H1 (cell line): ENCODE measurements around the gene NFIX. TPM values are rescaled to one million over a fixed set of nuclear protein-coding genes. Genes with fewer than 3 reads are reported as not detected.

Source experiments
- CTCF ChIA-PET: fragments of 300-600 bp; sonication (Branson Sonifier 250); formaldehyde crosslinking; loops from one replicate; lab custom pipeline; 2021; ENCODE audit not compliant: partially characterized antibody; lab: Charles Lee
- POLR2A ChIA-PET: fragments of 300-600 bp; sonication (Branson Sonifier 250); formaldehyde crosslinking; loops from one replicate; lab custom pipeline; 2021; ENCODE audit warnings: inconsistent platforms; ENCODE audit not compliant: partially characterized antibody; lab: Charles Lee
- DNase-seq, 2 experiments: peaks; one replicate each; pipeline versions ENCODE4 v3.0.0 to v3.0.0-alpha.2; 2010 to 2022; ENCODE audit warnings: low spot score in 2 of 2, low read depth in 1 of 2, mixed read lengths in 1 of 2
- FAIRE-seq: peaks from 2 replicates; lab custom pipeline; 2011; peaks lifted over from hg19 to GRCh38; lab: Jason Lieb, UNC
- H2AFZ ChIP-seq: 2 replicates; pipeline ENCODE4 v1.8.1; 2012; ENCODE audit warnings: low read length, inconsistent platforms
- H2AK5ac ChIP-seq: 2 replicates; pipeline ENCODE4 v1.6.1; 2013; ENCODE audit warnings: low read depth, low read length
- H2BK120ac ChIP-seq: replicated peaks from 2 replicates; pipeline ENCODE3; 2013; ENCODE audit warnings: low read depth, low read length, inconsistent platforms
- H2BK12ac ChIP-seq: 2 replicates; pipeline ENCODE4 v1.6.1; 2013; ENCODE audit warnings: low read depth, low read length
- H2BK15ac ChIP-seq: 2 replicates; pipeline ENCODE4 v1.6.1; 2013; ENCODE audit warnings: low read length
- H2BK20ac ChIP-seq: 2 replicates; pipeline ENCODE4 v1.6.1; 2013; ENCODE audit warnings: low read length
- H2BK5ac ChIP-seq: 2 replicates; pipeline ENCODE4 v1.6.1; 2013; ENCODE audit warnings: low read depth, low read length
- H3K14ac ChIP-seq: 2 replicates; pipeline ENCODE4 v1.6.1; 2013; ENCODE audit warnings: inconsistent platforms; ENCODE audit not compliant: insufficient read length
- H3K18ac ChIP-seq: 2 replicates; pipeline ENCODE4 v1.6.1; 2013; ENCODE audit warnings: low read length; ENCODE audit errors: extremely low read depth
- H3K23ac ChIP-seq: 2 replicates; pipeline ENCODE4 v1.6.1; 2013; ENCODE audit warnings: inconsistent platforms; ENCODE audit not compliant: insufficient read length
- H3K23me2 ChIP-seq: 2 replicates; pipeline ENCODE4 v1.6.1; 2013; ENCODE audit warnings: low read depth, low read length
- H3K27ac ChIP-seq: 2 replicates; pipeline ENCODE4 v1.6.1; 2011; ENCODE audit warnings: low read depth, low read length, inconsistent platforms
- H3K27me3 ChIP-seq, 4 experiments: replicated peaks in 1 of 4; 1 replicate in 1 of 4; 2 replicates in 3 of 4; pipeline versions ENCODE4 v1.6.1 to v1.8.1; 2011 to 2013; ENCODE audit warnings: low read length in 3 of 4, mild to moderate bottlenecking in 3 of 4, inconsistent platforms in 2 of 4, mixed read lengths in 2 of 4, moderate library complexity in 1 of 4; ENCODE audit not compliant: control insufficient read depth in 3 of 4, insufficient read depth in 3 of 4; ENCODE audit errors: extremely low read depth in 1 of 4
- H3K36me3 ChIP-seq, 4 experiments: 2 replicates each; pipeline versions ENCODE4 v1.6.1 to v1.8.1; 2011 to 2013; ENCODE audit warnings: mild to moderate bottlenecking in 4 of 4, low read length in 3 of 4, moderate library complexity in 2 of 4, control low read depth in 1 of 4, inconsistent platforms in 1 of 4; ENCODE audit not compliant: insufficient read depth in 4 of 4, control insufficient read depth in 2 of 4
- H3K4ac ChIP-seq: replicated peaks from 2 replicates; pipeline ENCODE3; 2013; ENCODE audit warnings: low read length, low read depth, mixed read lengths, inconsistent platforms; ENCODE audit not compliant: insufficient read length
- H3K4me1 ChIP-seq, 4 experiments: replicated peaks in 1 of 4; 1 replicate in 1 of 4; 2 replicates in 3 of 4; pipeline versions ENCODE4 v1.6.1 to v1.8.1; 2011 to 2013; ENCODE audit warnings: low read length in 3 of 4, inconsistent platforms in 2 of 4, mixed read lengths in 1 of 4; ENCODE audit not compliant: insufficient read depth in 4 of 4, control insufficient read depth in 3 of 4
- H3K4me2 ChIP-seq, 2 experiments: 2 replicates each; pipeline versions ENCODE4 v1.6.1 to v1.8.1; 2011 to 2013; ENCODE audit warnings: low read depth in 2 of 2, low read length in 2 of 2, control low read depth in 1 of 2, inconsistent platforms in 1 of 2, mild to moderate bottlenecking in 1 of 2; ENCODE audit not compliant: insufficient read depth in 1 of 2
- H3K4me3 ChIP-seq, 4 experiments: fragments of 200-600, 300-600 bp in 1 of 4; sonication (generic), shearing (Covaris generic), sonication (Bioruptor Twin) in 1 of 4; 2 replicates each; pipeline versions ENCODE4 v1.5.1 to v1.8.1; 2011 to 2016; ENCODE audit warnings: low read length in 4 of 4, low read depth in 3 of 4, control low read depth in 2 of 4, inconsistent platforms in 2 of 4, mild to moderate bottlenecking in 2 of 4, mixed read lengths in 1 of 4, moderate library complexity in 1 of 4; ENCODE audit not compliant: insufficient read depth in 2 of 4; ENCODE audit errors: extremely low read depth in 1 of 4
- H3K56ac ChIP-seq: replicated peaks from 2 replicates; pipeline ENCODE3; 2013; ENCODE audit warnings: low read depth, mild to moderate bottlenecking, mixed read lengths, low read length, inconsistent platforms; ENCODE audit not compliant: insufficient read length
- H3K79me1 ChIP-seq: 2 replicates; pipeline ENCODE4 v1.6.1; 2013; ENCODE audit warnings: low read depth, low read length, control low read depth
- H3K79me2 ChIP-seq, 2 experiments: 2 replicates each; pipeline versions ENCODE4 v1.6.1 to v1.8.1; 2012 to 2013; ENCODE audit warnings: low read length in 2 of 2, mild to moderate bottlenecking in 2 of 2, inconsistent platforms in 1 of 2; ENCODE audit not compliant: insufficient read depth in 2 of 2, control insufficient read depth in 1 of 2
- H3K9ac ChIP-seq, 4 experiments: replicated peaks in 1 of 4; 1 replicate in 1 of 4; 2 replicates in 3 of 4; pipeline versions ENCODE4 v1.6.1 to v1.8.1; 2011 to 2013; ENCODE audit warnings: low read depth in 3 of 4, low read length in 3 of 4, control low read depth in 2 of 4, mild to moderate bottlenecking in 2 of 4, moderate library complexity in 2 of 4, inconsistent platforms in 1 of 4; ENCODE audit errors: extremely low read depth in 1 of 4
- H3K9me3 ChIP-seq, 2 experiments: 2 replicates each; pipeline versions ENCODE4 v1.6.1 to v1.8.1; 2012 to 2013; ENCODE audit warnings: mild to moderate bottlenecking in 2 of 2, moderate library complexity in 2 of 2, control low read depth in 1 of 2, inconsistent platforms in 1 of 2, low read depth in 1 of 2, low read length in 1 of 2, mixed read lengths in 1 of 2; ENCODE audit not compliant: insufficient read depth in 2 of 2
- H4K20me1 ChIP-seq, 2 experiments: replicated peaks in 1 of 2; 2 replicates each; pipeline versions ENCODE3 to v1.8.1; 2011 to 2013; ENCODE audit warnings: inconsistent platforms in 2 of 2, low read length in 2 of 2, mild to moderate bottlenecking in 1 of 2; ENCODE audit not compliant: insufficient read depth in 2 of 2, control insufficient read depth in 1 of 2
- H4K5ac ChIP-seq: 2 replicates; pipeline ENCODE4 v1.6.1; 2013; ENCODE audit warnings: low read length, low read depth, mixed read lengths, inconsistent platforms; ENCODE audit not compliant: insufficient read length
- H4K8ac ChIP-seq: 2 replicates; pipeline ENCODE4 v1.8.0; 2013; ENCODE audit warnings: mild to moderate bottlenecking, moderate library complexity, low read length, inconsistent platforms; ENCODE audit not compliant: insufficient read depth; ENCODE audit errors: extremely low read depth
- H4K91ac ChIP-seq: replicated peaks from 2 replicates; pipeline ENCODE3; 2013; ENCODE audit warnings: low read length, mixed read lengths, inconsistent platforms; ENCODE audit not compliant: insufficient read length
- CBX8 ChIP-seq: fragments of 300-800, 300-1000 bp; sonication (generic); IDR thresholded peaks from 2 replicates; pipeline ENCODE4 v1.7.1; 2016; ENCODE audit warnings: low read depth, low read length, borderline replicate concordance
- EGR1 ChIP-seq: IDR thresholded peaks from 2 replicates; pipeline ENCODE4 v1.6.1; 2011; ENCODE audit warnings: low read depth, low read length, borderline replicate concordance
- TAF1 ChIP-seq: IDR thresholded peaks from 2 replicates; pipeline ENCODE4 v1.6.1; 2011; ENCODE audit warnings: mild to moderate bottlenecking, low read depth, low read length
- WGBS, 2 experiments: shearing (Covaris generic) in 1 of 2; methylation state at CpG; one replicate each; pipeline versions ENCODE4 v1.1.6 to v1.1.7; 2013 to 2015; ENCODE audit warnings: low lambda C conversion rate in 2 of 2, mixed read lengths in 2 of 2, inconsistent platforms in 1 of 2, low coverage in 1 of 2, missing lambda C conversion rate in 1 of 2; ENCODE audit not compliant: insufficient replicate concordance in 2 of 2, insufficient coverage in 1 of 2, insufficient read length in 1 of 2; ENCODE audit errors: extremely low coverage in 1 of 2, missing lambda C conversion rate in 1 of 2; 5-methylcytosine and 5-hydroxymethylcytosine counted together
- polyA plus RNA-seq, 7 experiments: library from polyadenylated mRNA; depleted of rRNA in 3 of 7; stranded (reverse) in 5 of 7; unstranded in 2 of 7; fragments of >200 nt in 5 of 7; fragments of 200-250 nt in 2 of 7; gene quantifications; 1 replicate in 5 of 7; 2 replicates in 1 of 7; 4 replicates in 1 of 7; pipeline versions ENCODE4 v1.2.1 to v1.2.3, GENCODE V29; 2011 to 2013; ENCODE audit warnings: missing spikeins in 2 of 7, mixed read lengths in 2 of 7
- total RNA-seq: library from RNA; stranded (reverse); fragmentation: NEBNext Ultra II Directional; extraction: Animal tissue kit (Norgen Biotek cat#: 25700); gene quantifications from 2 replicates; pipeline ENCODE4 v1.2.1, GENCODE V29; 2021

Gene NFIX
- total and polyA plus RNA-seq, 2 of the 8 experiments (the other 6 are each of a cell fraction or from before 2014, with no cell fraction given), result 0.03 to 0.20 TPM

DNA sequence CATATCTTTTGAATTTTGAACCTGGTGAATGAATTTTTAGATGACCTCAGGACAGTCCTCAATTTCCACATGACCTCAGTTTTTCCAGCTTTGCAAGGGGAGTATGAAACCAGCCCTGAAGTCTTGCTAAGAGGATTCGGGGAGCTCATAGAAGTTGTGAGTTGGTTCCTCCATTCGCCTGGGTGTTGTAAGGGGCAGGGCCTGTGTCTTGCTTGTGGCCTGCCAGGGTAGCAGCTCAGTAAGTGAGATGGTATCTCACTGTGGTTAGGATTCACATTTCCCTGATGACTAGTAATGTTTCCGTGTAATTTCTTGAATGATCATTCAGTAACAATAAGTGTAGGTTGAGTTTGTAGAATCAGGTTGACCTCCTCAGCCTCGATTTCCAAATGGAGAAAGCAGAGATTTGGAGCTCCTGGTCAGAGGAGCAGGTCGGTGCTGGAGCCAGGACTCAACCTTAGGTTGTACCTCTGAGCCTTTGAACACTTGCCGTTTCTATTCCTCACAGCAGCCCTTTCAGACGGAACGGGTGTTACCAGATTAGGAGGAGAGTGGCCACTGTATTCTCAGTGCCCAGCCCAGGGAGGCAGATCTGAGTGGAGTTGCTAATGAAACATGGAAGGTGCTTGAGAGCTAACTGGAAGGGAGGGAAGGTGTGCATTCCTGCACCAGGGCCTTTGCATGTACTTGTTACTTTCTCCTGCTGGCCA is 137.4 kb downstream of the NFIX start:
- no peak for DNase-seq
- FAIRE-seq, result no peak
- H4K5ac ChIP-seq, result no peak overlapping the region
- no peak overlapping the region for H2BK20ac ChIP-seq
- H3K56ac ChIP-seq, result no peak overlapping the region
- no peak overlapping the region for H3K23ac ChIP-seq
- no peaks in the 10 kb centered on the region for H3K23me2 ChIP-seq
- H3K18ac ChIP-seq, result no peak overlapping the region
- H3K27me3 ChIP-seq, result no peaks in the 10 kb centered on the region
- H3K4me3 ChIP-seq, result no peak overlapping the region
- H2BK5ac ChIP-seq, result no peak overlapping the region
- no peak overlapping the region for H3K4ac ChIP-seq
- no peak overlapping the region for H2BK12ac ChIP-seq
- no peak overlapping the region for H3K14ac ChIP-seq
- H2AFZ ChIP-seq, result no peak overlapping the region
- peaks cover 14 to 72% of the 10 kb centered on the region in 2 experiments; a peak in 3 of 4 replicates for H3K79me2 ChIP-seq
- H3K4me2 ChIP-seq, result no peak overlapping the region
- no peak overlapping the region for H2AK5ac ChIP-seq
- ChIA-PET CTCF (interaction anchor here (0.7 to 3.2 kb wide), 5 partner anchors 13 to 194 kb away, joined by 3 to 8 read pairs (median 3); no protein-coding TSS in a partner anchor), POLR2A (interaction anchor here (0.7 to 14.8 kb wide), 6 partner anchors 10 to 37 kb away, joined by 3 to 228 read pairs (median 12); partner anchors contain the start of genes IER2, NACC1, STX10 and TRMT1)
- peaks cover 38% of the 10 kb centered on the region for H3K79me1 ChIP-seq
- no peaks in the 10 kb centered on the region for H3K4me1 ChIP-seq
- no peak overlapping the region for H4K8ac ChIP-seq
- peaks cover 7 to 42% (median 29%) of the 10 kb centered on the region in 4 experiments for H3K36me3 ChIP-seq
- 93% methylated on average over 8 of the region's 8 CpGs; no CpG with 5 or more reads in 1 of the 2 experiments for whole genome bisulfite sequencing, 2 experiments
- no peak overlapping the region for H4K91ac ChIP-seq
- no peak overlapping the region; a peak in 1 of 7 replicates for H3K9ac ChIP-seq
- no peak overlapping the region for H2BK15ac ChIP-seq
- H2BK120ac ChIP-seq, result no peak overlapping the region
- H3K9me3 ChIP-seq, result no peaks in the 10 kb centered on the region
- H4K20me1 ChIP-seq, result peaks cover 39 to 61% of the 10 kb centered on the region in 2 experiments
- TF ChIP-seq CBX8 (no peak), TAF1 (no peak), EGR1 (no peak)
- no peak overlapping the region for H3K27ac ChIP-seq
